HG03521 (cell line): Measurements from ENCODE around the gene SYNE3.

ENCODE experiments used
- ATAC-seq: cut with Tn5 transposase; IDR thresholded peaks from one replicate; pipeline ENCODE4 v1.9.1; 2021; ENCODE audit warnings: mild to moderate bottlenecking, moderate library complexity; ENCODE audit not compliant: unreplicated experiment

Gene SYNE3, protein sequence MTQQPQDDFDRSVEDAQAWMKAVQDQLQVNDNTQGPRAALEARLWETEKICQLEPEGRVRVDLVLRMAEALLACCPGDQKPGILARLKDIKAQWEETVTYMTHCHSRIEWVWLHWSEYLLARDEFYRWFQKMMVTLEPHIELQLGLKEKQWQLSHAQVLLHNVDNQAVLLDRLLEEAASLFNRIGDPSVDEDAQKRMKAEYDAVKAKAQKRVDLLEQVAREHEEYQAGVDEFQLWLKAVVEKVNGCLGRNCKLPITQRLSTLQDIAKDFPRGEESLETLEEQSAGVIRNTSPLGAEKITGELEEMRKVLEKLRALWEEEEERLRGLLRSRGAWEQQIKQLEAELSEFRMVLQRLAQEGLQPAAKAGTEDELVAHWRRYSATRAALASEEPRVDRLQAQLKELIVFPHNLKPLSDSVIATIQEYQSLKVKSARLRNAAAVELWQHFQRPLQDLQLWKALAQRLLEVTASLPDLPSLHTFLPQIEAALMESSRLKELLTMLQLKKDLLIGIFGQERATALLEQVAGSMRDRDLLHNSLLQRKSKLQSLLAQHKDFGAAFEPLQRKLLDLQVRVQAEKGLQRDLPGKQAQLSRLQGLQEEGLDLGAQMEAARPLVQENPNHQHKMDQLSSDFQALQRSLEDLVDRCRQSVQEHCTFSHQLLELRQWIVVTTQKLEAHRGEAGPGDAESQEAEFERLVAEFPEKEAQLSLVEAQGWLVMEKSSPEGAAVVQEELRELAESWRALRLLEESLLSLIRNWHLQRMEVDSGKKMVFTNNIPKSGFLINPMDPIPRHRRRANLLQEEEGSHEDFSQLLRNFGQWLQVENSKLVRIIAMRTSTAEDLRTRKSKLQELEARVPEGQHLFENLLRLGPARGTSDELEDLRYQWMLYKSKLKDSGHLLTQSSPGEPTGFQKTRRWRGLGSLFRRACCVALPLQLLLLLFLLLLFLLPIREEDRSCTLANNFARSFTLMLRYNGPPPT

GRCh38 chr14:95516554-95517181 lies at the start of gene SYNE3:
TSS of gene SYNE3 (minus strand) at chr14:95516650. CDS start at chr14:95475821, 40,829 bp downstream.
- ATAC-seq: peak; percentile 42

GRCh38 chr14:95564060-95564459 lies 47.6 kb upstream of the SYNE3 start:
- ATAC-seq: no peak

GRCh38 chr14:95562892-95563685 lies 46.6 kb upstream of the SYNE3 start:
- ATAC-seq: no peak

DNA sequence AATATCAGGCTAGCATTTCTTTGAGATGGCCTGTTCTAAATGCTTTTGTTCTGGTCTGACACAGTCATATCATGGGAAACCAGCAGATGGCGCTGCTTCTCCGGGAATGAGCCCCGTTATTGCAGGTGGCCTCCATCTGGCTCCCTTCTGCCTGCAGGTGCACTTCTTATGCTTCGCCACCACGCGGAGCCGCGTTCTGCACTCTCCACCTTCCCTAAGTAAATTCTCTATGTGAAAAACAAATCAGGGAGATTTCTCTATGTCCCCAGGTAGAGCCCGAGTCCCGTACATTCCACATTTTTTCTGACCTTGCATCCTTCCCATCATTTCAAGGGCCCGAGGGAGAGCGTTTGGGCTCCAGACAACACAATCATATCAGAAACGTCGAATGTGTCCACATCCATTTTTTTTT lies 44.6 kb upstream of the SYNE3 start:
- ATAC-seq: peak; percentile 90

GRCh38 chr14:95559203-95559602 lies 42.8 kb upstream of the SYNE3 start:
- ATAC-seq: no peak

DNA sequence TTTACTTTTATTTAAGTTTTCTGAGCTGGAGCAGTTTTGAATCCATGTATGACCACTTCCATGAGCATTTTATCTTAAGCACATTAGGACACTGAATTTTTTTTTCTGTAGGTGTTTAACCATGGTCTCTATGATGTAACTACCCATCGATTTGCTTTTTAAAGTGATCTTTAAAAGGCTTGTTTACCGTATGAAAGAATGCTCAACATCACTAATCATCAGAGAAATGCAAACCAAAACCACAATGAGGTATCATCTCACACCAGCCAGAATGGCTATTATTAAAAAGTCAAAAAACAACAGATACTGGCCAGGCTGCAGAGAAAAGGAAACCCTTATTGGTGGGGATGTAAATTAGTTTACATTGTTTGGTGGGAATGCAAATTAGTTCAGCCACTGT lies 41.4 kb upstream of the SYNE3 start:
- ATAC-seq: no peak

- no peak for ATAC-seq
Observed at GRCh38 chr14:95557291-95557690, 40.8 kb upstream of the SYNE3 start.

DNA sequence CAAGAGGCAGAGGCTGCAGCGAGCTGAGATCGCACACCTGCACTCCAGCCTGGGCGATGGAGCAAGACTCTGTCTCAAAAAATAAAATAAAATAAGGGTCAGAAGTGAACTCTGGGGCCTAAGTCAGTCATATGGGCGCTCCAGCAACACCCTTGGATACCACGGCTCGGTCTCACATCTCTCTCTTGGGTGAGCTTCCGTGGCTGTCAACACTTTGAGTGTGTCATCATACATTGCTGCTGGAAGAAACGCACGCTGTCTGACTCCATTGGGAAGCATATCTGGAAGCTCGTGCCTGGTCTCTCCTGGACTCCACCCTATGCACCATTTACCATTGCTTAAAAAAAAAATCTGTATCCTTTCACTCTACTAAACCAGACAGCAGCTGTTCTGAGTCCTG lies 38.6 kb upstream of the SYNE3 start:
- no peak for ATAC-seq

DNA sequence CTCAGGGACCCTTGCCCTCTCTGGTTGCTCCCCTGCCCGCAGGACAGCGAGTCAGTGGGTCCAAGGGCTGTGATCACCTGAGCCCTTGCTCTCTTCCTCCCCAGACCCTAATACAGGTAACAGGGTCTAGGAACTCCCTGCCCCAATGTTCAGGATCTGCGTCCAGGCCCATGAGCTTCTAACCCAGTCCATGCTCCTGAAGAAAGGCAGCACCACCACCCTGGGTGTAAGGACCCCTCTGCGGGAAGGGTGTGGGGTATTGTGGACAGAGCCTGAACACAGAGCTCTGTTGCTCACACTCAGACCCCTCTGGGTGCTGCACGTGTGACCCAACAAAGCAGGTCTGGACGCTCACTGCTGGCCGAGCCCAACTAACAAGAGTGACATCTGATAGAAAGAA lies 36.7 kb upstream of the SYNE3 start:
- ATAC-seq: no peak

DNA sequence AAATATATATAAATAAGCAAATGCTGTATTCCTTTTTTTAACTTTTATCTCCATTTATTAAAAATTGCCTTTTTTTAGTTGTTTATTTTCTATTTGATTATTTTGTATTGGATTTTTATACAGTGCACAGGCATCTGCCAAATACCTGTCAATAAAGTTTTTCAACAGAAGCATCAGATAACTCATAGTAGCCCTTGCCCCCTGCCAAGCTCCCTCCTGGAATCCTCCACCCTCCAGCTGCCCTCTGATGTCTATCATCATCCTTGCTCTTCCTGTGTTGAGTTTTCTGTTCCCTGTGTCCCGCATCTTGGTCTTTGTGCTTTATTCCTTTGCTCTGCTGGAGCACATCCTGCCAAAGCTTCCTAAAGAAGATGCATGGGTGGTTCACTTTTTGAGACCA lies 35.0 kb upstream of the SYNE3 start:
- ATAC-seq: no peak

- no peak for ATAC-seq
Observed at GRCh38 chr14:95549656-95550585, 33.5 kb upstream of the SYNE3 start.

DNA sequence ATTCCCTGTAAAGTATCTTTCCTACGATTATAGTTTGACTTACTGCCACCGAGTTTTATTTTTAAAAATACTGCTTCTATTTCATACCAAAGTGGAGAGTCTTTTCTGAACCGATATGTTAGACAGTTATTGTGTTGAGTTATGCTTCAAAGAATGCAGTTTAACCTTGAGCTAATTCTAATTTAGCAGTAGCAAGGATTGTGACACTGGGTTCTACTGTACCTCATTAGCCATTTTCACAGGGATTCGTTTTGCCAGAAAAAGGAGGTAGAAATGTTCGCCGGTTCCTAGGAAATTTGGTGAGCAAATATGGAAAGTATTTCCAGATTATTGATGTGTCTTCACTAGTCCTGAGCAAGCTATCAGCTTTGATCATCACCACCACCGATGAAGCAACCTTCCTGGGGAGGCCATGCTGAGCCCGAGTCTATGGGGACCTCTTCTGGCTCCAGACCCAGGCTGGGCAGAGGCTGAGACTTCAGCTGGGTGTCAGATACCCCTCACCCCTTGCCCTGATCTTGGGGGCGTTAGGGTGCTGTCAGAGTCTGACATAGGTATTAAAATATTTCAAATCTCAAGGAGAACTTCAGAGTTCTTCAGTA lies 32.0 kb upstream of the SYNE3 start:
- no peak for ATAC-seq

DNA sequence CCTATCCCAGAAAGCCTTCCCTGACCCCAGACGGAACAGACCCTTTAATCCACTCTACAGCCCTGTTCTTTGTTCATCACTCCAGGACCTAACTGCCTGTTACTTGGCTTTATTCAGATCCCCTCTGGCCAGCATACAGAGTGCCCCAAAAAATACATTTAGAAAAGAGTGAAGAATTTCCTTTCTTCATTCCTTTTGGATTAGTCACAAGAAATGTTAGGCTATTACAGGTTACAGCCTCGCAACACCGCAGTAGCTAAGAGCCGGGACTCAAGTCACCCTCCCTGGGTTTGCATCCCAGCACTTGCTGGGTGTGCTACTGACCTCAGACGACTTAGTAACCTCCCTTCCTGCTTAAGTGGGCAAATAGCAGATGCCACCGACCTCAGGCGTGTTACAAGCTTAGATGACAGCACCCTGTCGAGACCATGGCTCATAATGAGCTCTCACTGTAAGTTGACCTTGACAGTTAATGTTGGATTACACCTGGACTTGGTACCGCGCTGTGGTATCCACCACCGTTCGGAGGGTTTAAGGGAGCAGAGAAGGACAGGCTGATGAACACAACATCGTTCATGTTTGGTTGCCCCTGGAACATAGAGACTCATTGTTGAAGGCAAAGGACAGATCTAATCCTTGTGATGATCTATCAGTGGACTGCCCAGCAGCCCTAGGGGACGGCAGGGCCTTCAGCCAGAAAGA lies 31.3 kb upstream of the SYNE3 start:
- ATAC-seq: no peak

GRCh38 chr14:95547272-95547625 lies 30.8 kb upstream of the SYNE3 start:
- ATAC-seq: no peak

GRCh38 chr14:95545515-95546168 lies 29.2 kb upstream of the SYNE3 start:
- ATAC-seq: no peak

DNA sequence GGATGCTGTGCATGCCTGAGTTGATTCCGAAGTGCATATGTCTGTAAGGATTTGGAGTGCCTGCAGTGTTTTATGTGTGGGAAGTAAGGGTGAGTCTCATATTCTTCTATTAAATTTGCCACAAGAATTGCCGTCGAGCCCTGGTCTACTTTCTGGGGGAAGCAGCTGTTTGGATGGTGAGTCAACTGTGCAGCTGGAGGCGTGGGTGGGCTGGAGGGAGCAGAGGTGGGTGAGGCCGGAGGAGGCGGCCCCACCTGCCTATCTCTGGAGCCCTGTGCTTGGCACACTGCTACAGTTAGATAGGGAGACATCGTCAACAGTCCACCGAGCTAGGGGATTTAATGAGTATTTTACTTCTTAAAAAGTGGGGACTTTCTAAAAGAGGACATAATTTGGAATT lies 28.1 kb upstream of the SYNE3 start:
- ATAC-seq: no peak

DNA sequence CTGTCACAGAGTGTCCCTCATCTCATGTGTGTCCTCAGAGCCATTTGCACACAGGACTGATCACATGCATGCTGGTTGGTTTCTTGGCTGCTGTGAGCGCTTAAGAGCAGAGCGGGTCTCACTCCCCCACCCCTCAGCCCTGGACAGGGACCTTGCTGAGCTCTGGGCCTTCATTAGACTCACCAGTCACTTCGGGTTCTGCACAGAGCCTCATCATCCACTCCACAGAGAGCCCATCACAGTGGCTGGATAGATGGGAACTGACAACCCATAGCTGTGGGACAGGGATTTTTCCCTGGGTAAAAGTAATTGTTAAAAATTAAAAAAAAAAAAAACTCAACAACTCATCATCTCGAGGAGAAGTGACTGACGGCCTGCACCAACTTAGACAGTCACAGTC lies 26.6 kb upstream of the SYNE3 start:
- ATAC-seq: no peak
